Panc1 (cell line): Measurements from ENCODE around the gene SIL1. TPM values are rescaled to one million over a fixed set of nuclear protein-coding genes. Genes with fewer than 3 reads are reported as not detected.

Experiments used
- ATAC-seq: fragments of 200-7000 bp; cut with Tn5 transposase; 2 replicates; pipeline ENCODE4 v1.9.1; 2020; ENCODE audit warnings: mild to moderate bottlenecking, moderate library complexity
- BruUV-seq: library from RNA; stranded (reverse); fragments of 400-500 nt; replicated peaks from 2 replicates; lab custom pipeline; 2021; lab: Mats Ljungman, UMichigan
- CTCF ChIA-PET: fragments of 300-600 bp; sonication (Branson Sonifier 250); formaldehyde crosslinking; loops from one replicate; lab custom pipeline; 2022; ENCODE audit warnings: antibody characterized with exemption; lab: Charles Lee
- POLR2A ChIA-PET: fragments of 300-600 bp; sonication (Branson Sonifier 250); formaldehyde crosslinking; loops from one replicate; lab custom pipeline; 2022; ENCODE audit warnings: antibody characterized with exemption; lab: Charles Lee
- DNase-seq: peaks from one replicate; pipeline ENCODE4 v3.0.0-alpha.2; 2010; ENCODE audit warnings: low read depth, low spot score
- H3K27ac ChIP-seq: 2 replicates; pipeline ENCODE4 v1.5.1; 2011; ENCODE audit warnings: mild to moderate bottlenecking, low read length, inconsistent platforms
- H3K27me3 ChIP-seq: fragments of 200-500 bp; sonication (Bioruptor generic); 2 replicates; pipeline ENCODE4 v1.6.0; 2014; ENCODE audit warnings: low read length, inconsistent platforms; ENCODE audit not compliant: control insufficient read depth, insufficient read depth
- H3K36me3 ChIP-seq: fragments of 200-500 bp; sonication (Bioruptor generic); 2 replicates; pipeline ENCODE4 v1.5.1; 2014; ENCODE audit warnings: inconsistent platforms, mild to moderate bottlenecking, low read length, moderate library complexity; ENCODE audit not compliant: control insufficient read depth, insufficient read depth
- H3K4me1 ChIP-seq: 2 replicates; pipeline ENCODE4 v1.5.1; 2011; ENCODE audit warnings: inconsistent platforms, mild to moderate bottlenecking, low read length, moderate library complexity; ENCODE audit not compliant: control insufficient read depth, insufficient read depth
- H3K4me3 ChIP-seq, 2 experiments: 2 replicates each; pipeline ENCODE4 v1.5.1; 2011 to 2012; ENCODE audit warnings: low read depth in 2 of 2, low read length in 2 of 2, mild to moderate bottlenecking in 2 of 2, inconsistent platforms in 1 of 2, moderate library complexity in 1 of 2
- H3K9me3 ChIP-seq: fragments of 200-500 bp; sonication (Bioruptor generic); 2 replicates; pipeline ENCODE4 v1.5.1; 2014; ENCODE audit warnings: low read depth, mild to moderate bottlenecking, inconsistent platforms, low read length, moderate library complexity; ENCODE audit not compliant: control insufficient read depth, insufficient read depth
- CTCF ChIP-seq: fragments of 450-650 bp; IDR thresholded peaks from 2 replicates; pipeline ENCODE4 v1.5.1; 2017; ENCODE audit warnings: mild to moderate bottlenecking
- POLR2AphosphoS5 ChIP-seq: IDR thresholded peaks from 2 replicates; pipeline ENCODE4 v1.6.1; 2012; ENCODE audit warnings: mild to moderate bottlenecking, low read depth, low read length, moderate library complexity
- REST ChIP-seq, 2 experiments: IDR thresholded peaks; 2 replicates each; pipeline ENCODE4 v1.6.1; 2011 to 2012; ENCODE audit warnings: low read depth in 2 of 2, control low read depth in 1 of 2, low read length in 1 of 2, mild to moderate bottlenecking in 1 of 2, moderate library complexity in 1 of 2; ENCODE audit not compliant: insufficient read depth in 1 of 2
- SIN3A ChIP-seq: IDR thresholded peaks from 2 replicates; pipeline ENCODE4 v1.6.1; 2012; ENCODE audit warnings: low read depth, mild to moderate bottlenecking, low read length, moderate library complexity, borderline replicate concordance; ENCODE audit not compliant: insufficient read depth
- TCF7L2 ChIP-seq: IDR thresholded peaks from 2 replicates; pipeline ENCODE4 v1.6.1; 2011; ENCODE audit warnings: mild to moderate bottlenecking, low read depth, low read length, inconsistent platforms
- in situ Hi-C: cut with HindIII; loops from 2 replicates; pipeline ENCODE4 v1.10.0; 2016; ENCODE audit warnings: low sequenced_read_pairs, low pct_unique_long_range_greater_than_20kb
- intact Hi-C: fragments of 100-400 bp; cut with micrococcal nuclease; formaldehyde crosslinking; loops from one replicate; pipeline ENCODE4 v1.10.0; 2022; ENCODE audit not compliant: unreplicated experiment
- total RNA-seq: library from RNA; stranded (reverse); gene quantifications from one replicate; pipeline ENCODE4 v1.2.1, GENCODE V29; 2021; ENCODE audit not compliant: unreplicated experiment

The SIL1 gene
- total RNA-seq, 1 experiment from 2014 or later: 35.4 TPM

- Histone ChIP-seq H3K36me3 (no peaks in the 10 kb centered on the region), H3K4me3 (no peak overlapping the region), H3K27ac (no peak overlapping the region), H3K27me3 (no peaks in the 10 kb centered on the region), H3K9me3 (no peaks in the 10 kb centered on the region), H3K4me1 (no peaks in the 10 kb centered on the region)
- BruUV-seq: no TSS peak
- intact Hi-C loops (no loop called here), in situ Hi-C loops (no loop called here)
- no peak for TF ChIP-seq SIN3A
- TF ChIP-seq REST (IDR thresholded peaks at IDR 0.05; ENCODE audit: insufficient read depth in 1 of 2, low read depth in 2 of 2, low read length in 1 of 2): no peak
- TF ChIP-seq CTCF: no peak
- TF ChIP-seq TCF7L2: no peak
- TF ChIP-seq POLR2AphosphoS5: no peak
- CTCF ChIA-PET: interaction anchor here (0.5 kb wide), 1 partner anchor 377 kb away, joined by 4 read pairs; no protein-coding TSS in a partner anchor
- POLR2A ChIA-PET: no interaction called here
- ATAC-seq (no peak), DNase-seq (no peak)
Measured at GRCh38 chr5:139019211-139019610, 179.0 kb downstream of the SIL1 start.

- ATAC-seq: no peak
- Histone ChIP-seq H3K9me3 (no peaks in the 10 kb centered on the region), H3K36me3 (no peaks in the 10 kb centered on the region), H3K27ac (no peak overlapping the region), H3K4me1 (no peaks in the 10 kb centered on the region), H3K4me3 (no peak overlapping the region), H3K27me3 (no peaks in the 10 kb centered on the region)
- TF ChIP-seq POLR2AphosphoS5: no peak
- in situ Hi-C loops: no loop called here
- DNase-seq: no peak
- ChIA-PET CTCF (no interaction called here), POLR2A (interaction anchor here (0.7 kb wide), 1 partner anchor 20 kb away, joined by 5 read pairs; no protein-coding TSS in a partner anchor)
- intact Hi-C loops: no loop called here
- no TSS peak for BruUV-seq
Measured at GRCh38 chr5:139017624-139018023, 180.5 kb downstream of the SIL1 start.

GRCh38 chr5:139016186-139016585 lies 182.0 kb downstream of the SIL1 start:
- intact Hi-C loops (no loop called here), in situ Hi-C loops (no loop called here)
- Histone ChIP-seq H3K4me1 (no peaks in the 10 kb centered on the region), H3K9me3 (no peaks in the 10 kb centered on the region), H3K4me3 (no peak overlapping the region), H3K27me3 (no peaks in the 10 kb centered on the region), H3K27ac (no peak overlapping the region), H3K36me3 (no peaks in the 10 kb centered on the region)
- TF ChIP-seq TCF7L2 (no peak), REST (IDR thresholded peaks at IDR 0.05; ENCODE audit: insufficient read depth in 1 of 2, low read depth in 2 of 2, low read length in 1 of 2) (no peak), POLR2AphosphoS5 (no peak), SIN3A (no peak), CTCF (no peak)
- DNase-seq (no peak), ATAC-seq (no peak)
- CTCF ChIA-PET: no interaction called here
- POLR2A ChIA-PET: no interaction called here
- BruUV-seq: no TSS peak
